Liver (tissue), 9 donors: ENCODE measurements around the gene KERA. TPM values are rescaled to one million over a fixed set of nuclear protein-coding genes. Genes with fewer than 3 reads are reported as not detected.

ENCODE experiments used
- DNase-seq: peaks from one replicate; pipeline ENCODE4 v3.0.0-alpha.2; 2017; ENCODE audit warnings: low spot score
- H3K27ac ChIP-seq, 2 donors: one replicate each; pipeline ENCODE4 v1.7.0; 2013; ENCODE audit warnings: inconsistent platforms in 2 of 2, low read length in 2 of 2, control low read depth in 1 of 2, low read depth in 1 of 2, mild to moderate bottlenecking in 1 of 2
- H3K27me3 ChIP-seq, 4 donors: one replicate each; pipeline versions ENCODE4 v1.6.1 to v1.7.0; 2013; ENCODE audit warnings: low read length in 3 of 4, inconsistent platforms in 1 of 4, mild to moderate bottlenecking in 1 of 4, moderate library complexity in 1 of 4; ENCODE audit not compliant: control insufficient read depth in 4 of 4, insufficient read depth in 4 of 4
- H3K36me3 ChIP-seq, 4 donors: one replicate each; pipeline versions ENCODE4 v1.6.1 to v1.7.0; 2013; ENCODE audit warnings: low read length in 3 of 4, mild to moderate bottlenecking in 3 of 4, low read depth in 1 of 4, moderate library complexity in 1 of 4; ENCODE audit not compliant: control insufficient read depth in 4 of 4, insufficient read depth in 3 of 4
- H3K4me1 ChIP-seq, 4 donors: one replicate each; pipeline versions ENCODE4 v1.6.1 to v1.7.0; 2013; ENCODE audit warnings: low read length in 3 of 4, mild to moderate bottlenecking in 3 of 4, moderate library complexity in 1 of 4; ENCODE audit not compliant: control insufficient read depth in 4 of 4, insufficient read depth in 4 of 4
- H3K4me3 ChIP-seq, 3 donors: one replicate each; pipeline versions ENCODE4 v1.6.1 to v1.7.0; 2013; ENCODE audit warnings: low read length in 3 of 3, control low read depth in 1 of 3, low read depth in 1 of 3, mild to moderate bottlenecking in 1 of 3
- H3K9ac ChIP-seq, 2 donors: one replicate each; pipeline ENCODE4 v1.7.0; 2013; ENCODE audit warnings: low read length in 2 of 2, mild to moderate bottlenecking in 2 of 2, moderate library complexity in 2 of 2, control low read depth in 1 of 2, low read depth in 1 of 2
- H3K9me3 ChIP-seq, 4 donors: one replicate each; pipeline versions ENCODE4 v1.6.1 to v1.7.0; 2013; ENCODE audit warnings: low read length in 3 of 4; ENCODE audit not compliant: control insufficient read depth in 4 of 4
- EGR1 ChIP-seq, 2 donors: IDR thresholded peaks; 2 replicates each; pipeline ENCODE4 v1.6.1; 2016 to 2018; ENCODE audit warnings: antibody characterized with exemption in 2 of 2, low read depth in 2 of 2
- FOXA1 ChIP-seq: IDR thresholded peaks from 2 replicates; pipeline ENCODE4 v1.6.1; 2016; ENCODE audit warnings: antibody characterized with exemption
- FOXA2 ChIP-seq: IDR thresholded peaks from 2 replicates; pipeline ENCODE4 v1.6.1; 2016; ENCODE audit warnings: antibody characterized with exemption
- GABPA ChIP-seq, 2 donors: IDR thresholded peaks in 1 of 2; conservative IDR thresholded peaks in 1 of 2; 2 replicates each; pipeline ENCODE4 v1.6.1; 2016; ENCODE audit warnings: antibody characterized with exemption in 2 of 2, mild to moderate bottlenecking in 1 of 2, moderate library complexity in 1 of 2
- HNF4A ChIP-seq, 2 donors: conservative IDR thresholded peaks; 2 replicates each; pipeline ENCODE4 v1.6.1; 2016; ENCODE audit warnings: antibody characterized with exemption in 2 of 2, mild to moderate bottlenecking in 2 of 2
- HNF4G ChIP-seq: IDR thresholded peaks from 2 replicates; pipeline ENCODE4 v1.6.1; 2016; ENCODE audit warnings: antibody characterized with exemption
- JUND ChIP-seq, 2 donors: IDR thresholded peaks; 2 replicates each; pipeline ENCODE4 v1.6.1; 2016; ENCODE audit warnings: antibody characterized with exemption in 2 of 2
- NR2F2 ChIP-seq: IDR thresholded peaks from 2 replicates; pipeline ENCODE4 v1.6.1; 2016; ENCODE audit warnings: antibody characterized with exemption
- RAD21 ChIP-seq, 2 donors: IDR thresholded peaks; 2 replicates each; pipeline ENCODE4 v1.6.1; 2016; ENCODE audit warnings: antibody characterized with exemption in 2 of 2, mild to moderate bottlenecking in 2 of 2
- RXRA ChIP-seq, 2 donors: IDR thresholded peaks; 2 replicates each; pipeline ENCODE4 v1.6.1; 2017 to 2018; ENCODE audit warnings: antibody characterized with exemption in 2 of 2, mild to moderate bottlenecking in 1 of 2
- SP1 ChIP-seq: IDR thresholded peaks from 2 replicates; pipeline ENCODE4 v1.6.1; 2018; ENCODE audit warnings: antibody characterized with exemption, mild to moderate bottlenecking
- TAF1 ChIP-seq: conservative IDR thresholded peaks from 2 replicates; pipeline ENCODE4 v1.6.1; 2016; ENCODE audit warnings: antibody characterized with exemption, mild to moderate bottlenecking
- YY1 ChIP-seq: IDR thresholded peaks from 2 replicates; pipeline ENCODE4 v1.6.1; 2016; ENCODE audit warnings: antibody characterized with exemption, mild to moderate bottlenecking
- ZBTB33 ChIP-seq: IDR thresholded peaks from 2 replicates; pipeline ENCODE4 v1.6.1; 2016; ENCODE audit warnings: antibody characterized with exemption
- whole genome bisulfite sequencing: extraction: QIAGEN DNeasy Blood & Tissue Kit; methylation state at CpG from one replicate; pipeline ENCODE4 v1.1.7; 2013; 5-methylcytosine and 5-hydroxymethylcytosine counted together
- polyA plus RNA-seq, 2 donors: library from polyadenylated mRNA; stranded (reverse) in 1 of 2; unstranded in 1 of 2; fragments of 200-250 nt in 1 of 2; fragments of >200 nt in 1 of 2; fragmentation: Nextera tagmentation in 1 of 2; extraction: Ambion mirVana in 1 of 2; gene quantifications; one replicate each; pipeline versions ENCODE4 v1.2.1 to v1.2.3, GENCODE V29; 2013 to 2015
- total RNA-seq, 2 donors: library from RNA; depleted of rRNA; stranded (reverse); fragments of >200 nt; gene quantifications; one replicate each; pipeline ENCODE4 v1.2.3, GENCODE V29; 2014
- TF ChIP-seq, protein P1 (sequence below): IDR thresholded peaks from 2 replicates; pipeline ENCODE4 v1.6.1; 2016; ENCODE audit warnings: antibody characterized with exemption, mild to moderate bottlenecking
- TF ChIP-seq, protein P2 (sequence below): IDR thresholded peaks from 2 replicates; pipeline ENCODE4 v1.6.1; 2016; ENCODE audit warnings: antibody characterized with exemption
- TF ChIP-seq, protein P3 (sequence below): fragments of 150-350 bp; IDR thresholded peaks from 2 replicates; pipeline ENCODE4 v1.5.1; 2017; ENCODE audit warnings: improper control_type of control experiment, low read depth, low read length; ENCODE audit not compliant: missing input control
- TF ChIP-seq, protein P4 (sequence below): IDR thresholded peaks from 2 replicates; pipeline ENCODE4 v1.6.1; 2016; ENCODE audit warnings: antibody characterized with exemption
- donor health status: healthy.
- donor health status: healthy.
- donor health status: healthy.
- donor health status: healthy.
- donor health status: healthy.

KERA gene
- total and polyA plus RNA-seq, 4 donors, result not detected

DNA sequence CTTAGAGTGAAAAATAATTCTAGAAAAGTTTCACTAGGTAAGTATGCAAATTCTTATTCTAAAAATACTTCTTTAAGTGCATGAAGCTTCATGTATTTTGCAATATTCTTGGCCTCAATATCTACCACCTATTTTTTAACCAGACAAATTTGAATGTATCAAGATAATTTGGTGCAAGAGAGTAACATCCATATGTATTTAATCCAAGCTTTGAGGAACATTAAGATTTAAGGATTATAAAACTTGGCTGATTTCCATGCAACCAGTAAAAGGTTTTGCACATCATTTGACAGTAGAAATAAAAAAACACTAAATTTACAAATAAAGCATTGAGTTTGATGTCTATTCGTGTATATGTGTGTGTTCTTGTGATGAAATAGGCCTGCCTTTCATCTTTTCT is 45.8 kb upstream of the KERA start:
- Histone ChIP-seq H3K4me1 (no peaks in the 10 kb centered on the region), H3K36me3 (no peaks in the 10 kb centered on the region), H3K27me3 (no peaks in the 10 kb centered on the region), H3K27ac (no peak overlapping the region), H3K9me3 (no peaks in the 10 kb centered on the region), H3K9ac (no peak overlapping the region), H3K4me3 (no peak overlapping the region)
- WGBS, result 28% methylated on average over 1 of the region's 1 CpG
- TF ChIP-seq NR2F2 (no peak), ZBTB33 (no peak), RAD21 (IDR thresholded peaks at IDR 0.05) (no peak), JUND (IDR thresholded peaks at IDR 0.05) (no peak), RXRA (IDR thresholded peaks at IDR 0.05) (no peak), HNF4A (conservative IDR thresholded peaks at IDR 0.05) (no peak), HNF4G (no peak), FOXA2 (no peak), SP1 (no peak), FOXA1 (no peak), EGR1 (IDR thresholded peaks at IDR 0.05; ENCODE audit: low read depth in 2 of 2) (no peak), YY1 (no peak), TAF1 (no peak), GABPA (IDR thresholded peaks at IDR 0.05 in 1 of 2, conservative IDR thresholded peaks at IDR 0.05 in 1 of 2) (no peak)
- TF ChIP-seq, protein P1, sequence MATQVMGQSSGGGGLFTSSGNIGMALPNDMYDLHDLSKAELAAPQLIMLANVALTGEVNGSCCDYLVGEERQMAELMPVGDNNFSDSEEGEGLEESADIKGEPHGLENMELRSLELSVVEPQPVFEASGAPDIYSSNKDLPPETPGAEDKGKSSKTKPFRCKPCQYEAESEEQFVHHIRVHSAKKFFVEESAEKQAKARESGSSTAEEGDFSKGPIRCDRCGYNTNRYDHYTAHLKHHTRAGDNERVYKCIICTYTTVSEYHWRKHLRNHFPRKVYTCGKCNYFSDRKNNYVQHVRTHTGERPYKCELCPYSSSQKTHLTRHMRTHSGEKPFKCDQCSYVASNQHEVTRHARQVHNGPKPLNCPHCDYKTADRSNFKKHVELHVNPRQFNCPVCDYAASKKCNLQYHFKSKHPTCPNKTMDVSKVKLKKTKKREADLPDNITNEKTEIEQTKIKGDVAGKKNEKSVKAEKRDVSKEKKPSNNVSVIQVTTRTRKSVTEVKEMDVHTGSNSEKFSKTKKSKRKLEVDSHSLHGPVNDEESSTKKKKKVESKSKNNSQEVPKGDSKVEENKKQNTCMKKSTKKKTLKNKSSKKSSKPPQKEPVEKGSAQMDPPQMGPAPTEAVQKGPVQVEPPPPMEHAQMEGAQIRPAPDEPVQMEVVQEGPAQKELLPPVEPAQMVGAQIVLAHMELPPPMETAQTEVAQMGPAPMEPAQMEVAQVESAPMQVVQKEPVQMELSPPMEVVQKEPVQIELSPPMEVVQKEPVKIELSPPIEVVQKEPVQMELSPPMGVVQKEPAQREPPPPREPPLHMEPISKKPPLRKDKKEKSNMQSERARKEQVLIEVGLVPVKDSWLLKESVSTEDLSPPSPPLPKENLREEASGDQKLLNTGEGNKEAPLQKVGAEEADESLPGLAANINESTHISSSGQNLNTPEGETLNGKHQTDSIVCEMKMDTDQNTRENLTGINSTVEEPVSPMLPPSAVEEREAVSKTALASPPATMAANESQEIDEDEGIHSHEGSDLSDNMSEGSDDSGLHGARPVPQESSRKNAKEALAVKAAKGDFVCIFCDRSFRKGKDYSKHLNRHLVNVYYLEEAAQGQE, result no peak
- TF ChIP-seq, protein P2, sequence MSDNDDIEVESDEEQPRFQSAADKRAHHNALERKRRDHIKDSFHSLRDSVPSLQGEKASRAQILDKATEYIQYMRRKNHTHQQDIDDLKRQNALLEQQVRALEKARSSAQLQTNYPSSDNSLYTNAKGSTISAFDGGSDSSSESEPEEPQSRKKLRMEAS, result no peak
- TF ChIP-seq, protein P3, sequence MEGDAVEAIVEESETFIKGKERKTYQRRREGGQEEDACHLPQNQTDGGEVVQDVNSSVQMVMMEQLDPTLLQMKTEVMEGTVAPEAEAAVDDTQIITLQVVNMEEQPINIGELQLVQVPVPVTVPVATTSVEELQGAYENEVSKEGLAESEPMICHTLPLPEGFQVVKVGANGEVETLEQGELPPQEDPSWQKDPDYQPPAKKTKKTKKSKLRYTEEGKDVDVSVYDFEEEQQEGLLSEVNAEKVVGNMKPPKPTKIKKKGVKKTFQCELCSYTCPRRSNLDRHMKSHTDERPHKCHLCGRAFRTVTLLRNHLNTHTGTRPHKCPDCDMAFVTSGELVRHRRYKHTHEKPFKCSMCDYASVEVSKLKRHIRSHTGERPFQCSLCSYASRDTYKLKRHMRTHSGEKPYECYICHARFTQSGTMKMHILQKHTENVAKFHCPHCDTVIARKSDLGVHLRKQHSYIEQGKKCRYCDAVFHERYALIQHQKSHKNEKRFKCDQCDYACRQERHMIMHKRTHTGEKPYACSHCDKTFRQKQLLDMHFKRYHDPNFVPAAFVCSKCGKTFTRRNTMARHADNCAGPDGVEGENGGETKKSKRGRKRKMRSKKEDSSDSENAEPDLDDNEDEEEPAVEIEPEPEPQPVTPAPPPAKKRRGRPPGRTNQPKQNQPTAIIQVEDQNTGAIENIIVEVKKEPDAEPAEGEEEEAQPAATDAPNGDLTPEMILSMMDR, result no peak
- TF ChIP-seq, protein P4, sequence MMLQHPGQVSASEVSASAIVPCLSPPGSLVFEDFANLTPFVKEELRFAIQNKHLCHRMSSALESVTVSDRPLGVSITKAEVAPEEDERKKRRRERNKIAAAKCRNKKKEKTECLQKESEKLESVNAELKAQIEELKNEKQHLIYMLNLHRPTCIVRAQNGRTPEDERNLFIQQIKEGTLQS, result no peak
- no peak for DNase-seq
